Effector CD8-positive, alpha-beta T cell (primary cell): ENCODE measurements around the gene PLXNA1.

Source experiments
- DNase-seq: peaks from one replicate; lab custom pipeline; 2025; lab: John Stamatoyannopoulos, UW

PLXNA1 gene

GRCh38 chr3:126967386-126967785, 15.5 kb upstream of the PLXNA1 start:
- no peak for DNase-seq

- DNase-seq: no peak
These were observed 14.2 kb upstream of the PLXNA1 start for GRCh38 chr3:126968391-126969390.

GRCh38 chr3:126969586-126969985, 13.3 kb upstream of the PLXNA1 start:
- no peak for DNase-seq

- DNase-seq: no peak
These were observed 12.8 kb upstream of the PLXNA1 start for GRCh38 chr3:126970101-126970500.

GRCh38 chr3:126970921-126971320, 12.0 kb upstream of the PLXNA1 start:
- DNase-seq: no peak

GRCh38 chr3:126971891-126972351, 11.0 kb upstream of the PLXNA1 start:
- DNase-seq: no peak

- no peak for DNase-seq
These were observed 10.0 kb upstream of the PLXNA1 start for GRCh38 chr3:126972866-126973265.

- DNase-seq: no peak
These were observed 9.1 kb upstream of the PLXNA1 start for GRCh38 chr3:126973814-126974213.

GRCh38 chr3:126974756-126975155, 8.2 kb upstream of the PLXNA1 start:
- no peak for DNase-seq

GRCh38 chr3:126976906-126977305, 6.0 kb upstream of the PLXNA1 start:
- DNase-seq: no peak

GRCh38 chr3:126977821-126978220, 5.1 kb upstream of the PLXNA1 start:
- DNase-seq: no peak

- no peak for DNase-seq
These were observed 4.6 kb upstream of the PLXNA1 start for GRCh38 chr3:126978291-126978690.

GRCh38 chr3:126979046-126979628, 3.8 kb upstream of the PLXNA1 start:
- no peak for DNase-seq

GRCh38 chr3:126980266-126980811, 2.6 kb upstream of the PLXNA1 start:
- DNase-seq: no peak

GRCh38 chr3:126982126-126982470, 817 bp upstream of the PLXNA1 start:
- DNase-seq: peak; percentile 57

- no peak for DNase-seq
These were observed 349 bp downstream of the PLXNA1 start for GRCh38 chr3:126983276-126983652.

- DNase-seq: peak; percentile 33
These were observed 907 bp downstream of the PLXNA1 start for GRCh38 chr3:126983653-126984390.

- no peak for DNase-seq
These were observed 1.6 kb downstream of the PLXNA1 start for GRCh38 chr3:126984391-126985131.

GRCh38 chr3:126985132-126985985, 2.4 kb downstream of the PLXNA1 start:
- no peak for DNase-seq

- DNase-seq: no peak
These were observed 3.1 kb downstream of the PLXNA1 start for GRCh38 chr3:126986001-126986400.

GRCh38 chr3:126987129-126987528, 4.2 kb downstream of the PLXNA1 start:
- DNase-seq: no peak
